A549 treated with Mapracorat at 1 μM for 4 hours (cell line): ENCODE results near the gene SLC6A12. TPM values are rescaled to one million over a fixed set of nuclear protein-coding genes. Genes with fewer than 3 reads are reported as not detected.

Source experiments
- total RNA-seq: library from RNA; stranded (reverse); fragments of 200-300 nt; extraction: Qiagen RNA extraction; gene quantifications from 5 replicates; pipeline ENCODE4 v1.2.3, GENCODE V29; 2022

Gene SLC6A12
- total RNA-seq, result 0.97 to 1.3 TPM (median 1.1 TPM) in 5 replicates

DNA sequence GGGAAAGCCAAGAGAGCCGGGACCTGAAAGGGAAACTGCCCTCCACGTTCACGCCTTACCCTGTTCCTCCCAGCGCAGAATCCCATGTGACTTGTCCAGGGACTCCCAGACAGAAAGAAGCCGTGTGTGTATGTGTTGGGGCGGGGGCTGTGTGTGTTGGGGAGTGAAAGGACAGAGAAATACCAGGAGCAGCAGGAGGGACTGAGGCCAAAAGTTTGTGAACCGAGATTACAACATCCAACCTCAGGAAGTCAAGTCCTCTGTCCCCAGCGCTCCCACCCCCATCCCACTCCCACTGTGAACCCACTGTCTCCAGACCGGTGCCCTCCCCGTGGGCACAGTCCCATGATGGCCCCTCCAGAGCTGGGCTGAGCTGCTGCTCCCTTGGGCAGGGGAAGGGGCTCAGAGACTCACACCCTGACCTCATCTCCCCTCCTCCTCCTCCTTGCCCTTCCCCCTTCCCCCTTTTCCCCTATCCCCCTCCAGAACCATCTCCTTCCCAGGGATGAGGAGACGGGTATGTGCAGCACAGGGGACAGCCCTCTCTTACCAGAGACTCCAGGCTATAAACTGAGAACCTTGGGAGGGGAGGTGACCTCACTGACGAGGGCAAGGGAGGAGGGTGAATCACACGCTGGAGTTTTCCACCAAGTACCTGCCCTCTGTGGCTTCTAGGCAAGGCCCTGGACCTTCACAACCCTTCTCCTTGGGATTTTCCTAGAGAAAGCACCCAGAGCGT lies at the start of gene SLC6A12:
TSS of gene SLC6A12 (minus strand) at position 155 of the 739 bp plus-strand sequence. CDS start 4,171 bp downstream, outside the sequence.

GRCh38 chr12:262817-263216 lies 48.9 kb upstream of the SLC6A12 start, which contains the start of gene SLC6A13:
Gene SLC6A13, minus strand, starts transcription at chr12:262836. Its CDS starts 2,784 bp downstream, at chr12:260052.

Other genes with a start within 250 kb of the SLC6A12 start
- gene IQSEC3, start 147.4 kb downstream of the SLC6A12 start, total RNA-seq, result 0.02 TPM in 1 of 5 replicates, not detected in the others
- 0.17 to 0.36 TPM (median 0.28 TPM) in 5 replicates for gene SLC6A13, start 48.7 kb upstream of the SLC6A12 start, total RNA-seq
- 16.5 to 24.3 TPM (median 22.2 TPM) in 5 replicates for gene KDM5A, start 175.2 kb upstream of the SLC6A12 start, total RNA-seq
- gene CCDC77, start 187.5 kb upstream of the SLC6A12 start, total RNA-seq, result 9.6 to 15.1 TPM (median 11.5 TPM) in 5 replicates
- 0.35 to 1.1 TPM (median 0.68 TPM) in 5 replicates for gene B4GALNT3, start 245.8 kb upstream of the SLC6A12 start, total RNA-seq